GM19023 (cell line): Measurements from ENCODE around the gene LRRC27.

Experiments
- ATAC-seq: cut with Tn5 transposase; IDR thresholded peaks from one replicate; pipeline ENCODE4 v1.9.1; 2021; ENCODE audit warnings: mild to moderate bottlenecking, moderate library complexity; ENCODE audit not compliant: unreplicated experiment

The LRRC27 gene

GRCh38 chr10:132420981-132421846 is 89.2 kb downstream of the LRRC27 start:
- ATAC-seq: no peak

GRCh38 chr10:132421847-132422751 is 90.1 kb downstream of the LRRC27 start:
- no peak for ATAC-seq

DNA sequence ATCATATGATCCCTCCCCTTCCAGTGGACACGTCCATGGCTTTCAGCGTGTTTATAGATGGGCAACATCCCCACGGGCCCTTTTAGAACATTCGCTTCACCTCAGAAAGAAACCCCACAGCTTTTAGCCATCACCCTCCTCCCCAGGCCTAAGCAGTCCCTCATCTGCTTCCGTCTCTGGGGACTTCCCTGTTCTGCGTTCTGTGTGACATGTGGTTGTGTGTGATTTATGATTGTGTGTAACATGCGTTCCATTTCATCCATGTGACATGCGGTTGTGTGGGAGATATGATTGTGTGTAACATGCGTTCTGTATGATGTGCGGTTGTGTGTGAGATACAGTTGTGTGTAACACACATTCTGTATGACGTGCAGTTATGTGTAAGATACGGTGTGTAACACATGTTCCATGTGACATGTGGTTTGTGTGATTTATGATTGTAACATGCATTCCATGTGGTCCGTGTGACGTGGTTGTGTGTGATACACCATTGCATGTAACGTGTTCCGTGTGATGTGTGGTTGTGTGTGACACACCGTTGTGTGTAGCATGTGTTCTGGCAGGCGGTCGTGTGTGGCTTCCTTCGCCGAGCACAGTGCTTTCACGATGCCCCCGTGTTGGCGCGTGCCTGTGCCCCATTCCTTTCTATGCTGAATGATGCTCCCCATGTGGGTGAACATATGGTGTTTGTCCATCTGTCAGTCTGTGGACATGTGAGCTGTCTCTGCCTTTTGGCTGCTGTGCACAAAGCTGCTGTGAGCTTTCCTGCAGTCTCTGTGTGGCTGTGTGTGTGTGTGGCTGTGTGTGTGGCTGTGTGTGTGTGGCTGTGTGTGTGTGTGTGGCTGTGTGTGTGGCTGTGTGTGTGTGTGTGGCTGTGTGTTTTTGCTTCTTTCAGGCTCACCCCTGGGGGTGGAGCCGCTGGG is 91.2 kb downstream of the LRRC27 start:
- no peak for ATAC-seq

GRCh38 chr10:132423966-132424861 is 92.2 kb downstream of the LRRC27 start:
- ATAC-seq: no peak

- no peak for ATAC-seq
Measured at GRCh38 chr10:132425029-132425756, 93.2 kb downstream of the LRRC27 start.

DNA sequence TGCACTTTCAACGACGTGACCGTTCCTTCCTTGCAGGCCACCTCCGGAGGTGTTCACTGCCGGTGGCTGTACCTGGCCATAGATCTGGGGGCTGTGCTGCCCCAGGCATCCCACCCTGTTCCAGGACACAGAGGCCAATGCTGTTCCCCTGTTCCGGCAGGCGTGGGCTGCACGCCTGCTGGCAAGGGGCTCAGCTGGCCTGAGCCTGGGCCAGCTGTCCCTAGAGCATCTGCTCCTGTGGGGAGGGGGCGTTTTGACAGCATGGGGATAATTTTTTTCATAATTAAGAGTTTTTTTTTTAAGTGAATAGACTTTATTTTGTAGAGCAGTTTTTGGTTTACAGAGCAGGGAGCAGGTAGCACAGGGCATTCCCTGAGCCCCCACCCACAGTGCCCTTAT is 93.8 kb downstream of the LRRC27 start:
- no peak for ATAC-seq

DNA sequence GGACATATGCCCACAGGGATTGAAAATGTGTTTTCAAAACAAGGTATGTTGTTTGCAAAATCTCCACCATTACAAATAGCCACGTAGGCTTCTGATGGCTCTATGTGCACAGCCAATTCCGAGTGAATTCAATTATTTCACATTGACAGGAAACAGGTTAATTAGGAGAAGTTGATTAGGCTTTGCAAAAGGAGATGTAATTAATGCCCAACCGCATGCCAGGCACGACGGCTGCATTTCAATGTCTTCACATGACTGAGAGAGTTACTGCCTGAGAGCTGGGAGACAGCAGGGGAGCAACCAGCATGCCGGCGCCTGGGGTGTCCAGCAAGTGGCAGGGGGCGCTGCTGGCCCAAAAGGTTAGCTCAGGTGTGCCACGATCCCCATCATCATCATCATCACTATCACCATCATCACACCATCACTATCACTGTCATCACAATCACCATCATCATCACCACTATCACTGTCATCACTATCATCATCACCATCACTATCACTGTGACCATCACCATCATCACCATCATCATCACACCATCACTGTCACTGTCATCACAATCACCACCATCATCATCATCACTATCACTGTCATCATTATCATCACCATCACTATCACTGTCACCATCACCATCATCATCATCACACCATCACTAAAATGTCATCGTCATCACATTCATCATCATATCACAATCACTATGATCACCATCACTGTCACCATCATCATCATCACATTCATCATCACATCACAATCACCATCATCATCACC is 95.2 kb downstream of the LRRC27 start:
- ATAC-seq: no peak

GRCh38 chr10:132427939-132428367 is 96.0 kb downstream of the LRRC27 start:
- ATAC-seq: no peak

DNA sequence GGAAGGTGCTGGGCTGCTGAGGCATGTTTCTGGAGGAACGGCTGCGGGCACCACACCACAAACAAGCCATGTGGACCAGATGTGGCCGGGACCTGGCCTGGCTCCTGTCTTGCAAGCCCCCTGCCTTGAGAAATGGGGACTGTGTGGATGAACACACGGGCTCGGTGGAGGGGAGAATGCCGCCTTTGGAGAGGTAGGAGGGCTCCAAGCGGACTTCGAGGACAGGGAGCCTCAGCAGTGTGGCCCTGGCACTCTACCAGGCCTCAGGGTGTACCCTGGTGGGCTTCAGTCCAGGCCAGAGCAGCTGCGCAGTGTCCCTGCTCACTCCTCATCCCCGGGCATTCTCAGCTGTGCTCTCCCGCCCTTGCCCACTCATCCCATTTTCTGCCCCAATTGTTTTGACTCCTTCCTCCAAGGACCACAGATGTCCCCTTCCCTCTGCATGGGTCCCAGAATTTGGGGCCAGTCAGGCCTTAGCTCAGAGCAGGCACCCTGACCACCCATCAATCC is 96.5 kb downstream of the LRRC27 start:
- ATAC-seq: no peak
